Activated CD8-positive, alpha-beta T cell treated with anti-CD3 and anti-CD28 coated beads for 36 hours (primary cell): ENCODE measurements around the gene EFCAB12. TPM values are rescaled to one million over a fixed set of nuclear protein-coding genes. Genes with fewer than 3 reads are reported as not detected.
A peak's percentile ranks its signal among the peaks of the same experiment; 100 is the strongest.

Experiments
- ATAC-seq: fragments of 200-7000 bp; cut with Tn5 transposase; one replicate; pipeline ENCODE4 v1.10.0; 2021; ENCODE audit warnings: mild to moderate bottlenecking, moderate library complexity
- CTCF ChIA-PET: fragments of 350-600 bp; sonication (Branson Sonifier 250); formaldehyde crosslinking; loops from one replicate; lab custom pipeline; 2021; ENCODE audit warnings: antibody characterized with exemption; lab: Charles Lee
- POLR2A ChIA-PET: fragments of 350-600 bp; sonication (Branson Sonifier 250); formaldehyde crosslinking; loops from one replicate; lab custom pipeline; 2021; ENCODE audit warnings: antibody characterized with exemption; lab: Charles Lee
- DNase-seq: peaks from one replicate; pipeline ENCODE4 v3.0.0-alpha.2; 2020
- H3K27ac Mint-ChIP-seq: one replicate; pipeline ENCODE4 v1.8.0; 2021; ENCODE audit warnings: mild to moderate bottlenecking, mixed read lengths
- H3K27me3 Mint-ChIP-seq: one replicate; pipeline ENCODE4 v1.8.0; 2021; ENCODE audit warnings: mixed read lengths
- H3K36me3 Mint-ChIP-seq: one replicate; pipeline ENCODE4 v1.8.0; 2021; ENCODE audit warnings: low read depth, mixed read lengths
- H3K4me1 Mint-ChIP-seq: one replicate; pipeline ENCODE4 v1.8.0; 2021; ENCODE audit warnings: low read depth, mixed read lengths
- H3K4me3 Mint-ChIP-seq: one replicate; pipeline ENCODE4 v1.8.0; 2021; ENCODE audit warnings: mild to moderate bottlenecking, moderate library complexity, mixed read lengths
- H3K9me3 Mint-ChIP-seq: one replicate; pipeline ENCODE4 v1.8.0; 2021; ENCODE audit warnings: mixed read lengths
- intact Hi-C: fragments of 100-400 bp; cut with micrococcal nuclease; formaldehyde crosslinking; loops from one replicate; pipeline ENCODE4 v1.10.0; 2022
- total RNA-seq, 2 experiments: library from RNA; stranded (reverse); gene quantifications; one replicate each; pipeline ENCODE4 v1.2.3, GENCODE V29; 2021
- TF ChIP-seq, protein P1 (sequence below): fragments of 200-600 bp; IDR thresholded peaks from one replicate; pipeline ENCODE4 v1.8.0; 2022; ENCODE audit warnings: antibody characterized with exemption, mild to moderate bottlenecking

Gene EFCAB12
- total RNA-seq, 2 experiments from 2014 or later, result 0.56 to 0.65 TPM

DNA sequence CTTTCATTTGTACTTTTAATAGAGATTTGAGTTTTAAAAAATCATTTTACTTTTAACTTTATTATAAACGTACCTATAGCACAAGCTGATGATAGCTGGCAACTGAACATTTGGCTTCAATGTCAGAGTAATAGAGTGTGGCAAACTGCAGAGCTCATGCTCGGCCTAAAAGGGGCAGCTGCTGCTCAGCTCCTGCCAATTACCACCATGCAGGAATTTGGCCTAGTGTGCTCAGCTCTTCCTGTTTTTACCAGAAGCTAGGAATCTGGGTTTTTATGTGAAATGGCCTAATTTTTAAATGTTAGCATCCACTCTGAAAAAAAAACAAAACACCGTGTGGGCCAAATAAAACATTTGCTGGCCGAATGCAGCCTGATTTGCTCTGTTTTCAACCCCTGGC, 13.3 kb upstream of the EFCAB12 start:
- Mint-ChIP-seq H3K4me1 (peaks cover 38% of the 10 kb centered on the region), H3K9me3 (no peaks in the 10 kb centered on the region), H3K4me3 (peak overlapping the region; percentile 83), H3K27me3 (no peaks in the 10 kb centered on the region), H3K27ac (peak overlapping the region; percentile 89), H3K36me3 (peaks cover 11% of the 10 kb centered on the region)
- no peak for ATAC-seq
- CTCF ChIA-PET, result interaction anchor here (0.8 to 1.3 kb wide), 2 partner anchors 42 to 186 kb away, joined by 3 read pairs; no protein-coding TSS in a partner anchor
- POLR2A ChIA-PET, result interaction anchor here (2.1 to 4.7 kb wide), 2 partner anchors 13 to 126 kb away, joined by 14 to 35 read pairs; partner anchors contain the start of gene EFCAB12
- TF ChIP-seq, protein P1, sequence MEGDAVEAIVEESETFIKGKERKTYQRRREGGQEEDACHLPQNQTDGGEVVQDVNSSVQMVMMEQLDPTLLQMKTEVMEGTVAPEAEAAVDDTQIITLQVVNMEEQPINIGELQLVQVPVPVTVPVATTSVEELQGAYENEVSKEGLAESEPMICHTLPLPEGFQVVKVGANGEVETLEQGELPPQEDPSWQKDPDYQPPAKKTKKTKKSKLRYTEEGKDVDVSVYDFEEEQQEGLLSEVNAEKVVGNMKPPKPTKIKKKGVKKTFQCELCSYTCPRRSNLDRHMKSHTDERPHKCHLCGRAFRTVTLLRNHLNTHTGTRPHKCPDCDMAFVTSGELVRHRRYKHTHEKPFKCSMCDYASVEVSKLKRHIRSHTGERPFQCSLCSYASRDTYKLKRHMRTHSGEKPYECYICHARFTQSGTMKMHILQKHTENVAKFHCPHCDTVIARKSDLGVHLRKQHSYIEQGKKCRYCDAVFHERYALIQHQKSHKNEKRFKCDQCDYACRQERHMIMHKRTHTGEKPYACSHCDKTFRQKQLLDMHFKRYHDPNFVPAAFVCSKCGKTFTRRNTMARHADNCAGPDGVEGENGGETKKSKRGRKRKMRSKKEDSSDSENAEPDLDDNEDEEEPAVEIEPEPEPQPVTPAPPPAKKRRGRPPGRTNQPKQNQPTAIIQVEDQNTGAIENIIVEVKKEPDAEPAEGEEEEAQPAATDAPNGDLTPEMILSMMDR, result no peak
- no peak for DNase-seq
- intact Hi-C loops, result no loop called here

- CTCF ChIA-PET, result interaction anchor here (1.3 to 2.8 kb wide), 4 partner anchors 12 to 187 kb away, joined by 3 to 11 read pairs (median 8); partner anchors contain the start of gene EFCAB12
- H3K27ac Mint-ChIP-seq, result peak overlapping the region; percentile 89
- peaks cover 43% of the 10 kb centered on the region for H3K4me1 Mint-ChIP-seq
- H3K4me3 Mint-ChIP-seq, result peak overlapping the region; percentile 83
- no peak for DNase-seq
- POLR2A ChIA-PET, result interaction anchor here (1.0 to 4.7 kb wide), 5 partner anchors 9 to 327 kb away, joined by 3 to 35 read pairs (median 4); partner anchors contain the start of gene EFCAB12
- H3K9me3 Mint-ChIP-seq, result no peaks in the 10 kb centered on the region
- TF ChIP-seq, protein P1, result no peak
- intact Hi-C loops, result no loop called here
- no peak for ATAC-seq
- peaks cover 16% of the 10 kb centered on the region for H3K36me3 Mint-ChIP-seq
- no peaks in the 10 kb centered on the region for H3K27me3 Mint-ChIP-seq
These were observed 12.8 kb upstream of the EFCAB12 start for GRCh38 chr3:129441215-129441614.

DNA sequence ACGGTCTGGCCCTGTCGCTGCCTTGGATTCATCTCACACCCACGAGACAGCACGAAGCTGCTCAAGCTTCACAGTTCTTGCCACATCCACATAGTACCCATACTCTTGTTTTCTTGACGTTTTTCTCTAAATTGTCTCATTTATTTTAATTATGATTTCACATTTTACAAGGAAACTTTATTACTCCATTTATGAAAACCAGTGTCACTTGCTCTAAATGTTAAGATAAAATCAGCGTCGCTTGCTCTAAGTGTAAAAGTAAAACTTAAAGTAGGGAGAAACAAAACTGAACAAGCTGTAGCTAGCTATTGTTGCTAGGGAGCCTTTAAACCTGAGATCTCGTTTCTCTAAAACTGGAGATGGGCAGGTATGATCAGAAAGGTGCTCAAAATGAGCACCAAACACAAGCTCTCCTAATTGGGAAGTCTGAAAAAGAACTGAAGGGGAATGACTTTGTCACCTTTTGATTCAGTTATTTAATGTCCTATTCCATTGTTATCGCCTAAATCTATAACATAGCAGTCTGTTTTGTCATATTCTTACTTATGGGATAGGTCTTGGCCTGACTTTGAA, 12.3 kb upstream of the EFCAB12 start:
- H3K4me3 Mint-ChIP-seq, result peak overlapping the region; percentile 83
- intact Hi-C loops, result no loop called here
- CTCF ChIA-PET, result interaction anchor here (1.3 to 2.8 kb wide), 5 partner anchors 12 to 187 kb away, joined by 3 to 11 read pairs (median 7); partner anchors contain the start of gene EFCAB12
- peak overlapping the region; percentile 89 for H3K27ac Mint-ChIP-seq
- DNase-seq, result no peak
- no peak for ATAC-seq
- no peaks in the 10 kb centered on the region for H3K27me3 Mint-ChIP-seq
- H3K4me1 Mint-ChIP-seq, result peaks cover 47% of the 10 kb centered on the region
- H3K9me3 Mint-ChIP-seq, result no peaks in the 10 kb centered on the region
- peaks cover 18% of the 10 kb centered on the region for H3K36me3 Mint-ChIP-seq
- POLR2A ChIA-PET, result interaction anchor here (1.0 to 4.7 kb wide), 7 partner anchors 9 to 451 kb away, joined by 3 to 35 read pairs (median 5); partner anchors contain the start of gene EFCAB12
- TF ChIP-seq, protein P1, result no peak

DNA sequence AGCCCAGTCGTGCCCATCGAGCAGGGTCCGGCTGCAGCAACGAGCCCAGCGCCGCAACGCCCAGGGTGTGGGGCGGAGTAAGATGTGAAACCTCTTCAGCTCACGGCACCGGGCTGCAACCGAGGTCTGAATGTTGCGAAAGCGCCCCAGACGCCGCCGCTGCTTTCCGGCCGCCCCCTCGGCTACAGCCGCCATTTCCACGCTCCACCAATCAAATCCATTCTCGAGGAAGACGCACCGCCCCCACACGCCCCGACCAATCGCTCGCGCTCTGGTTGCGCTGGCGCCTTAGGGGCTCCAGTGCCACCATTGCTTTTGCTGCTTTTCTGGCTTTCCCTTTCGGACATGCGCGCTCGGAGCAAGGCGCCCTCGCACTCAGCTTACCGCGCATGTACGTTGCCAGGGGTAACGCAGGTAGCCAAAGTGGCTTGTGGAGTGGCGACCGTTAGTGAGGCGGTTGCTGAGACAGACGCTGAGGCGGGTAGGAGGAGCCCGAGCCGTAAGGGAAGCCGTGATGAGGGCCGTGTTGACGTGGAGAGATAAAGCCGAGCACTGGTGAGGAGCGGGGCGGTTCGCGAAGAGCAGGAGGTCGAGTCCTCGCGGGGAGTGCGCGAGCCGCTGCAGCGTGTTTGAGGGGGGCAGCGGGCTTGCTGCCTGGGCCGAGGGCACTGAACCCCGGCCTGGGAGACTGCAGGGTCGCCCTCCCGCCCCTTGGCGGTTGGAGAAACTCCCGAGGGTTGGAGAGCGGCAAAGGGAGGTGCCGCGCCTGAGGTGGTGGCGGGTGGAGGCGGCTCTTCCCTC, 11.6 kb upstream of the EFCAB12 start, which contains the start of the genes IFT122 and MBD4:
IFT122 (plus strand) TSS at position 408 of the 801 bp plus-strand sequence; CDS start at position 515, 107 bp downstream.
MBD4 (minus strand) TSS at position 132 of the 801 bp plus-strand sequence; CDS start at position 17, 115 bp downstream.
- ChIA-PET POLR2A (interaction anchor here (1.0 to 4.7 kb wide), 11 partner anchors 8 to 452 kb away, joined by 3 to 35 read pairs (median 4); partner anchors contain the start of gene EFCAB12), CTCF (interaction anchor here (1.7 to 2.8 kb wide), 4 partner anchors 11 to 57 kb away, joined by 4 to 11 read pairs (median 9); partner anchors contain the start of gene EFCAB12)
- DNase-seq, result peak; percentile 99
- H3K4me1 Mint-ChIP-seq, result peaks cover 52% of the 10 kb centered on the region
- intact Hi-C loops, result no loop called here
- peak within 1 kb of the TSS; percentile 89 for H3K27ac Mint-ChIP-seq
- TF ChIP-seq, protein P1, result no peak
- no peaks in the 10 kb centered on the region for H3K27me3 Mint-ChIP-seq
- no peaks in the 10 kb centered on the region for H3K9me3 Mint-ChIP-seq
- peaks cover 22% of the 10 kb centered on the region for H3K36me3 Mint-ChIP-seq
- H3K4me3 Mint-ChIP-seq, result peak within 1 kb of the TSS; percentile 83
- ATAC-seq, result peak; percentile 91
